GM21447 (cell line): ENCODE results near the gene MAPKAP1.
"Not testable (repeated sequence)": the region's sequence is repeated elsewhere in the genome, so short reads cannot be mapped to it uniquely, and the experiment has no call there.

Experiments
- ATAC-seq: cut with Tn5 transposase; IDR thresholded peaks from one replicate; pipeline ENCODE4 v1.9.1; 2021; ENCODE audit not compliant: unreplicated experiment

The MAPKAP1 gene

DNA sequence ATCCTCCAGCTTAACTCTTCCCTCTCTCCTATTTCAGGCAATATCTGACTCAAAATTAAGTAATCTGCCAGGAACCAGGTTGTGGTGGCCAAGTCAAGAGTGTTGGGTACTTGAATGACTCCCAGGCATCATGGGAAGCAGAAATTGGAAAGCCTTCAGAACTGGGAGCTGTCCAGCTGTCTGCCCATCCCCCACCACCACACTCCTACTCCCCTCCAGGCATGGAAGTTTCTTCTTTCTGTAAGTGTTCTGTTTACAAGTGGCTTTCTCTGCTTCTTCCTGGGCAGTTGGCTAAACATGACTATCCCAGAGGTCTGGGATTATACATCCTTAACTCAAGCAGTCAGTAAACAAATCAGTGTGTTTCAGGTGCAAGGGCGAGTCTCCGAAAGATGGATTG, 25.6 kb upstream of the MAPKAP1 start:
- ATAC-seq: no peak

DNA sequence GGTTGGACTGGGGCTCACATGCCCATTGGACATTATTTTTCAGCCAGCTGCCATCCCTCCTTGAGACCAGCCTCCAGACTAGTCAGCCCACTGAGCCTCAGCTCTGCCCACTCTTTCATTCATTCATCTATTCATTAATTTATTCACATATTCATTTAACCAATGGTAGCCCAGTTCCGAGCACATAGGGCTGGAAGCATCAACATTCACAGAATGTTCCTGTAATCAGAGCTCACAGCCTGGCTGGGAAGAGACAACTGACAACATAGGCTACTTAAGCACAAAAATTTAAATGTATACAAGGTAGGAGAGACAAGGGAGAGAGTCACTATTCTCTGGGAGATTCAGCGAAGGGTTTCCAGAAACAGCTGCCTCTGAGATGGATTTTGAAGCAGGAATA, 23.2 kb upstream of the MAPKAP1 start:
- no peak for ATAC-seq

DNA sequence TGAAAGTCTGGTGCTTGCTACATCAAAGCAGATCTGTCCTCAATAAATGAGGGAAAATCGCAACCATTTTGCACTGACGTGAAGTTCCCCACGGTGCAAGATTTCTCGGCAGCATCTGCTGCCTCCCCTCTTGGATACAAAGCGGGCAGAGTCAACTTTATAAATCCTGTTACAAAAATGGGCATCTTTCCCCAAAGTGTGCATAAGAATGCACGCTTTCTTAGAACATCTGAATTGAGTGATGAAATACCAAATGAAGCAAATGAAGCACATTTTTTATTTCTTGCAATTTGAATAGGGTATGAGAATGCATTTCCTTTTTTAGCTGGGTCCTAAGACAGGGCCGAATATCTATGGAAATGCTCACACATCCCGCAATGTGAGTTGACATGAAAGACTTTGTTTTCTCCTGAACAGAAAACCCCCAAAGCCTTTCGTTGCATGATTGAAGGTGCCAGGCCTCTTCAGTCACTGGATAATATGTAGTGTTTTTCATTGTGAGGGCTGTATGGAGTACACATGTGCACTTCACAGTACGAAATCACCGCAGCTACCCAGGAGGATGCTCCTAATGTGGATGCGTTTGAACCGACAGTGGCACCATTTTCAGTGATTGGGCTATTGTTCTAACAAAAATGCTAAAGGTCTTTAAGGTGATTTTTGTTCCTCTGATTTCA, 19.6 kb upstream of the MAPKAP1 start:
- ATAC-seq: no peak

DNA sequence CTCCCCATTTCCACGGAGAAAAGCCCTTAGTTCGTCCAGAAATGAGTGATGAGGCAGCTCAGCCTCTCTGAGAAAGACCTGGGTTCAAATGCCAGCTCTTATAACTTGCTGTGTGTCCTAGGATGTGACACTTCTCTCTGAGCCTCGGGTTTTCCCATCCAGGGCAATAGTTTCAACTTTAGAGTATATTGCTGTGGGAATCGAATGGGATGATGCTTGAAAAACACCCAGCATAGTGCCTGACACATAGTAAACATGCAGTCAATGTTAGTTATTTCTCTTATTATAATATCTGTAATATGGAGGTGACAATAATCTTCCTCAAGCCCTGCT, 430 bp upstream of the MAPKAP1 start:
- ATAC-seq: no peak

DNA sequence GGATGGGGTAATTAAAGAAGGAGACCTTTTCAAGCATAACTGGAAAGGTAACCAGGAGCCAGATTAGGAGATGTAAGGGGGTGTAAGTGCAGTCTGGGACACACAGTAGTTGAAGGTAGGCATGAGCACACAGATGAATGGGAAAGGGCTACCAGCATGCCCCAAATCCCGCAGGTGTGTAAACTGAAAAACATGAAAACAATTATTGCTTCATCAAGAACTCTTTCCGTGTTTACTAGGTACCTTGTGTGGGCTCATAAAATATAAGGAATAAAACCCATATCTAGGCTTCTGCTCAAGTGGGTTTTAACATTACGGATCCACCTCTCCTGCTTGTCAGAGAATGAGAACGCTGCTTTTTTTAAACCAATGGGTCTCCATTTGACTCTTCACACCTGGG, 1.1 kb downstream of the MAPKAP1 start:
- no peak for ATAC-seq

DNA sequence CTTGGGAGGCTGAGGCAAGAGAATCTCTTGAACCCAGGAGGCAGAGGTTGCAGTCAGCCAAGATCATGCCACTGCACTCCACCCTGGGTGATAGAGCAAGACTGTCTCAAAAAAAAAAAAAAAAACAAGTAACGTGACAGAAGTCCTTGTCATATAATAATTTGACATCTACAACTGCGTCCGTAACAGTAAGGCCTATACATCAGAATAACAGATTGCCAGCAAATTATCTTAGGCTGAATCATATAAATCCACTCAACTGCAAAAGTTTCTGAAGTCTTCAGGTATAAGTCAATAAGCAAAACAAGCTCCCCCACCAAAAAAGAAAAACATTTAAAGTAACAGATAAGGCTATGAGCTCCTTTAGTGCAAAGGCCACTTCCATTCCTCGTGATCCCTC, 3.3 kb downstream of the MAPKAP1 start:
- ATAC-seq: no peak

DNA sequence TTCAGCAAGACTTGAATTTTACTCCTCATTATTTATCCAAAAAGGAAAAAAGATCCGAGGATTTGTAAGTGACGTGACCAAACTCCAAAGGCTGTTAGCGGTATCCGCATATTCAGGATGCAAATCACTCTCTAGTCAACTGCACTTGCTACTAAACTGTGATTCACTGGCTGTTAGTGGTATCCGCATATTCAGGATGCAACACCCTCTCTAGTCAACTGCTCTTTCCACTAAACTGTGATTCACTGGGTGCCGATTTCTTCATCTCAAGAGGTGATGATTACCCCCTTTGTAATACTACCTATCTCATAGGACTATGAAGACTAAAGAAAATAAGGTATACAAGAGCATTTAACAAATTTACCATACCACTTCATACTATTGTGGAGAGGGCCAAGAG, 5.7 kb downstream of the MAPKAP1 start:
- no peak for ATAC-seq

DNA sequence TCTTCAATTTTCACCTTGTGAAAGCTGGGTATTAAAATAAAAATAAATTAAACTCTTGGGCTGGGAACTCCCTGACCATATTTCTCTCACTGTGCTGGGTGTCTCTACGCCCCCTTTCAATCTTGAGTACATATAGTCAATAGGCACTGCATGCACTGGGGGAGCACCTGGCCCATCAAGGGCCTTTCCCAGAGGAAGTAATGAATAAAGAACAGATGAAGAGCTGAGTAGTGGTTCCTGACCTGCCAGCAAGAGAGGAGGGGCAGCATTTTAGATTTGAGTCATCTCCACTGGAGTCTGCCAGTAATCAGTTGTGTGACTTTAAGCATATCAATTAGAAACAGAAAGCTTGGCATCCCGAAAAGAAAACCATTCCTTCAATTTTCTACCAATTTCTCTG, 6.2 kb downstream of the MAPKAP1 start:
- peak; percentile 89 for ATAC-seq

DNA sequence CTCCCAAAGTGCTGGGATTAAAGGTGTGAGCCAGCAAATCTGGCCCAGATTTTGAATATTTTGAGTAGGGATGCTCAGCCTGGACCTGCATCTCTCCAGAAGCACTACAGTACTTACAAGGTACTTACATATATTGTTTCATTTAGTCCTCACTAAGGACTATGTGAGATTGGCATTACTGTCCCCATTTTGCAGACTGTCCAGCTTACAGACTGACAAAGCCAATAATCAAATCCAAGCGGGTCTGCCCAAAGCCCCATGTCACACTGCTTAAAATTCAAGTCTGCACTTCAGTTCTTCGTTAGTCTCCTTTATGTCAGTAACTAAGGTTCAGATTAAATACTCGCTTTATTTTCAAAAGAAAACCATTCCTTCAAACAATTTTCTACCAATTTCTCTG, 7.1 kb downstream of the MAPKAP1 start:
- no peak for ATAC-seq

DNA sequence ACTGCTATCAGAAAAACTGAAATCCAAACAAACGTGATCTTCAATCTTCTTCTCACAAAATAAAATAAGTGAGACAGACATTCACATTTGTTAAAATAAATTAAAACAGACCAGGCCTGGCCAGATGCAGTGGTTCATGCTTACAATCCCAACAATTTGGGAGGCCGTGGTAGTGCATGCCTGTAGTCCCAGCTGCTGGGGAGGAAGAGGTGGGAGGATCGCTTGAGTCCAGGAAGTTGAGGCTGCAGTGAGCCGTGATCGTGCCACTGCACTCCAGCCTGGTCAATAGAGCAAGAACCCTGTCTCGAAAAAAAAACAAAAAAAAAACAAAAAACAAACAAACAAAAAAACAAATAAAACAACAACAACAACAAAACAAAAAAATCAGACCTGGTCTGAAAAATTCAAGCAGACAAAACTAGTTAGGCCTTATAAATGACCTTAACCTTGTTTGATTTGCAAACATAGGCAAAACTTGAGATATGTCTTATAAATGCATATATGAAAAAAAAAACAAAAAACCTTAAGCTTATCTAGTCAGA, 10.8 kb downstream of the MAPKAP1 start:
- ATAC-seq: no peak

DNA sequence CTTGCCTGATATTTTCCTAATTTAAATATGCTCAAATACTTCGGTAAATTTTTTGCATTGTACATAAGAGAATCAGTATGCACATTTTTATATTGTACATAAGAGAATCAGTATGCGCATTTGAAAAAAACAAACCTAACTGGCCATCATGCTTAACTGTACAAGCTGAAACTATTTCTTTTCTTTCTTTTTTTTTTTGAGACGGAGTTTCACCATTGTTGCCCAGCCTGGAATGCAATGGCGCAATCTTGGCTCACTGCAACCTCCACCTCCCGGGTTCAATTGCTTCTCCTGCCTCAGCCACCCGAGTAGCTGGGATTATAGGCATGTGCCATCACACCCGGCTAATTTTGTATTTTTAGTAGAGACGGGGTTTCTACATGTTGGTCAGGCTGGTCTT, 11.5 kb downstream of the MAPKAP1 start:
- not testable (repeated sequence) for ATAC-seq

DNA sequence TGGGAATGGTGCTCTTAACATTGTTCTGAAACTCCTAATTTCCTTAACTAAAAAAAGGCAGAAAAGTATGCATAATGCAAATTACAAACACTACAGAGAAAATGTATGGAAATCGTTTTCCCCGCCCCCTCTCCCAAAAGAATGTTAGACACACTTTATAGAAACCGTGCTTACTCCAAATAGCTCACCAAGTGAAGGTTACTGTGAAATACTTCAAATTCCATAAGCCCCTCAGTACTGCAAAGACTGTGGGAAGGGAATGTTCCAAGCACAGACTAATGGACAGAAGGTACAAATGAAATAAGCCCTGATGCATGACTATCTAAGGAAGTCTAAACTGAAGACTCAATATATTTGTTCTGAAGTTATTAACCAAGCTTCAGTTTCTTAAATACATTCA, 12.5 kb downstream of the MAPKAP1 start:
- ATAC-seq: no peak

DNA sequence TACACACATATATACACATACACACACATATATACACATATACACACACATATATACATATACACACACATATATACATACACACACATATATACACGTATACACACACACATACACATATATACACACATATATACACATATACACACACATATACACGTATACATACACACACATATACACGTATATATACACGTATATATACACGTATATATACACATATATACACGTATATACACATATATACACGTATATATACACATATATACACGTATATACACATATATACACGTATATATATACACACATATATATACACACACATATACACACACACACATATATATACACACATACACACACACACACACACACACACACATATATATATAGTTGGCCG, 13.5 kb downstream of the MAPKAP1 start:
- not testable (repeated sequence) for ATAC-seq

DNA sequence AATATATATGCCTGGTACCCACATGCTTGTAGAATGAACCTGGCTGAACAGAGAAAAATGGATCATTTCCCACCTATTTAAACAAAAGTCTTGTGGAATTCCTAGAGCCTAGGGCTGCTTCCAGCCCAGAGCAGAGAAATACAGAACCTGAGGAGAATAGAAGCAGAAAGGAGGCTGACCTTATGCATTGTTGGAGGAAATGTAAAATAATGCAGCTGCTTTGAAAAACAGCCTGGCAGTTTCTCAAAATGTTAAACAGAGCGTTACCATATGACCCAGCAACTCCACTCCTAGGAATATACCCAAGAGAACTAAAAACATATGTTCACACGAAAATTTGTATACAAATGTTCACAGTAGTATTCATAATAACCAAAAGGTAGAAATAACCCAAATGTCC, 15.1 kb downstream of the MAPKAP1 start:
- ATAC-seq: no peak

DNA sequence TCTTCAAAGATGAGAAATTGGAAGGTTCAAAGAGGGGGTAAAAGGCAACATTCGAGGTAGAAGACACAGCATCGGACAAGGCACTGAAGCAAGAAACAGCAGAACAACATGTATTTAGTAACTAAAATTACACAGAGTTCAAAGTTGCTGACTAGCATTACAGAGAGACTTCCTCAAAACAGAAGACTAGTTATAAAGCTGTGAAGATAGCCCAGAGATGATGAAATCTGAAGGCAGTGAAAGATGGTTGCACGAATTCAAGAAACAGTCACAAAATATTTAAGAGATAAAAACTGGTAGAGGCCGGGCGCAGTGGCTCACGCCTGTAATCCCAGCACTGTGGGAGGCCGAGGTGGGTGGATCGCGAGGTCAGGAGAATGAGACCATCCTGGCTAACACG, 16.3 kb downstream of the MAPKAP1 start:
- no peak for ATAC-seq

DNA sequence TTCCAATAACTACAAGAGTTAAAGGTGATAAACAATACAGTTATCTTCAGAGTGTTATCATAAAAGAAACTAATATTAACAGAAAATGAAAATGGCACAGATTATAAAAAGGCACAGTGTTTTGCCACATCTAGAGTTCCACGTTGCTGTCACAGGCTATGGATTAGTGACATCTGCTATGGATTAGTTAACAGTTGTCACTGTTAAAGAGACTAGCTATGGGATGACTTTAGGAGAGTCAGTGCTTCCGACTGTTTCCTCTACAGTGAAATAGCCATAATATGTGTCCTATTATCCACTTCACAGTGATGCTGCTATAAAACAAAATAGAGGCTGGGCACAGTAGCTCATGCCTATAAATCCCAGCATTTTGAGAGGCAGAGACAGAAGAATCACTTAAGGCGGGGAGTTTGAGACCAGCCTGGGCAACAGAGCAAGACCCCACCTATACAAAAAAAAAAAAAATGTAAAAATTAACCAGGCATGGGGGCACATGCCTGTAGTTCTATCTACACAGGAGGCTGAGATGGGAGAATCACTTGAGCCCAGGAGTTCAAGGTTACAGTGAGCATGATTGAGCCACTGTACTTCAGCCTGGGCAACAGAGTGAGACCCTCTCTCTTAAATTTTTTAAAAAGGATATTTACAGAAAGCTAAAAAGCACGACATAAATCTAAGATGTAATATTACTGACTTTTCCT, 19.7 kb downstream of the MAPKAP1 start:
- ATAC-seq: no peak

DNA sequence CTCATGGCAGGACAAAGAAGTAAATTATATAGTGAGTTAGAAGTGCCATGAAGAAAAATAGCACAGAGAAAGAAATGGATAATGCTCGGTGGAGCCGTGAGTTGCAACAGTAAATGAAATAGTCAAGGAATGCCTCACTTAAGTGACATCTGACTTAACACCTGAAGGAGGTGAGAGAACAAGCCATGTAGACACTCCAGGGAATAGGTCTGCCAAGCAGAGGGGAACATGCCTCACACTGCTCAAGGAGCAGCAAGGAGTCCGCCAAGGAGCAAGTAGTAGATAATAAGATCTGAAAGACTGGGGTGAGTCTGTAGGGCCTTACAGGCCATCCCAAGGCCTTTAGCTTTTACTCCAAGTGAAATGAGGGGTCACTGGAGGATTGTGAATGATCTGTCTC, 21.8 kb downstream of the MAPKAP1 start:
- ATAC-seq: no peak

DNA sequence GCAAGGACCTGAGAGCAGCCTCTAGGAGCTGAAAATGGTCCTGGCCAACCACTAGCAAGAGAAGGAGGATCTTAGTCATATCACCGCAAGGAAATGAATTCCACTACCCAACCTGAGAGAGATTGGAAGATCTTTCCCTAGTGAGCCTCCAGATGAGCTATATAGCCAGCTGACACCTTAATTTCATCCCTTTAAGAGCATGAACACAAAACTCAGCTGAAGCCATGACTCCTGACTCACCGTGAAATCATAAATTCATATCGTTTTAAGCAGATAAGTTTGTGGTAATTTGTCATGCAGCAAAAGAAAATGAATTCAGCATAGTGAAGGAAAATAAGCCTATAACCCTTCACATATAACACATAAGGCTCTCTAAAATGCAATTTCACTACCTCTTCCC, 23.5 kb downstream of the MAPKAP1 start:
- no peak for ATAC-seq

DNA sequence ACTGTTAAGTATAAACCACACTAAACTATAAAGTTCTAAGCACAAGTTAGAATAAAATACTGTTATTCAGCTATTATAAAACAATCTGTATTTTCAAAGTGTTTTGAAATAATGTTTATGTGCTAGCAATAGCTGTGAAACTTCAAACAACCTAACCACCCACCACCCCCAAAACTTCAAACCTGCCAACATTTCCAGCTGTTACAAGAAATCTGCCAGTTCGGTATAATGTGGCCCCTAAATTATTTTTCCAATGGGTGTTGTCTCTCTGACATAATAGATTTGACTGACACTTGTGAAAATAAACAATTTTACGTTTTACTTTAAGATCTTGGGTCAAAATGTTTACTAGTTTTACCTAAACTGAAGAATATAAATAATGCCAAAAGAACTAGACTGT, 24.7 kb downstream of the MAPKAP1 start:
- ATAC-seq: no peak

DNA sequence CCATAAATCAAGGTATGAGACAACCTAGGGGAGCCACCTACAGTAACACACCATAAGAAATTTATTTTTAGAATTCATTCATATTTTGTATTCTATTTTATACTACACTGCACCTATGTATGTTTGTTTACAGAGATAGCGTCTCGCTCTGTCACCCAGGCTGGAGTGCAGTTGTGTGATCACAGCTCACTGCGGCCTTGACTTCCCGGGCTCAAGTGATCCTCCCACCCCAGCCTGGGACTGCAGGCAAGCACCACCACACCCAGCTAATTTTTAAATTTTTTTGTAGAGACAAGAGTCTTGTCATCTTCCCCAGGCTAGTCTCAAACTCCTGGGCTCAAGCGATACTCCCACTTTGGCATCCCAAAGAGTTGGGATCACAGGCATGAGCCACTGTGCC, 25.4 kb downstream of the MAPKAP1 start:
- ATAC-seq: no peak

DNA sequence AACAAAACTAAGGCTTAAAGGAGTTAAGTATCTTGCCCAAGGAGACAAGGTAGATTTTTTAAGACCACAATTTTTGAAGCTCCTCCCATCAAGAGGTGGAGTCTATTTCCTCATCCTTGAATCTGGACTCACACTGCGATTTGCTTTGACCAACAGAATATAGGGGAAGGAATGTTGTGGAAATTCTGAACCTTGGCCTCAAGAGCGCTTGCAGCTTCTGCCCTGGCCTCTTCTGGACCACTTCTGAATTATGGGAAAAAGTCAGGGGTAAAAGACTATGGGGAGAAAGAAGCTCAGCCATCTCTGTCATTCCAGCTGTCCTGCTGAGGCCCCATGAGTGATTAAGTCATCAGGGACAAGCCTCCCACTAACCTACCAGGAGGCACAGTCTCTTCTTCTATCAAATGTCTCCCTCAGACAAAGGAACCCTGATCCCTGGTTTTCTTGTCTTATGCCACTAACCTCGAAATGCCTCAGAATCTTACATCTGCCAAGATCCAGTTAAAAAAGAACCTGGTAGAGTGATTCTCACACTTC, 25.9 kb downstream of the MAPKAP1 start:
- no peak for ATAC-seq

DNA sequence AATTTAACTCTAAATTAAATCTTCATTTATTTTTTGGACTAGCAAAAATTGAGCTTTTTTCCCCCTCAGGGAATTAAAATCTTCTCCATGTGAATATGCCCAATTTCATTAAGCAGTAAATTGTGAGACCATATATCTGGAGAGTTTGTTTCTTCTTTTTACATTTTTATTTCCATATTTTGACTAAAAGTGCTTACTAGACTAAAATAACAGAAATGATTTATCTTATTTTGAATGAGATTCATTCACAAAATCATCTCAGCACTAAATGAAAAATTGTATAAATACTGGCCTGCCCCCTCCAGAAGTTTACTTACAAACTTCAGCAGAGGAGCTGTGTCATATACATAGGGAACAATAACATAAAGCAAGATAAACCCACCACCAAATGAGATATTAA, 26.6 kb downstream of the MAPKAP1 start:
- no peak for ATAC-seq
